ENCODE data around the gene GGTLC2. TPM values are rescaled to one million over a fixed set of nuclear protein-coding genes. Genes with fewer than 3 reads are reported as not detected.
"Not testable (repeated sequence)": the region's sequence is repeated elsewhere in the genome, so short reads cannot be mapped to it uniquely, and the experiment has no call there.

The GGTLC2 gene
- total and polyA plus RNA-seq, 9 donors = not detected

GRCh38 chr22:22609291-22609690 lies 35.1 kb upstream of the GGTLC2 start:
- Histone ChIP-seq H3K9me3 (replicated peaks; ENCODE audit: control insufficient read depth, low read depth, low read length) (no peaks in the 10 kb centered on the region), H3K36me3 (ENCODE audit: control insufficient read depth, insufficient read depth, low read length) (no peaks in the 10 kb centered on the region), H3K27me3 (ENCODE audit: control insufficient read depth, insufficient read depth, low read length) (no peaks in the 10 kb centered on the region), H3K4me3 (ENCODE audit: low read length) (no peak overlapping the region), H3K4me1 (ENCODE audit: control insufficient read depth, insufficient read depth, low read length) (peaks cover 17% of the 10 kb centered on the region), H3K27ac (ENCODE audit: low read length) (no peak overlapping the region)
- peak; percentile 69 for DNase-seq
- 25% methylated on average over 4 of the region's 5 CpGs for WGBS (ENCODE audit: insufficient coverage)

DNA sequence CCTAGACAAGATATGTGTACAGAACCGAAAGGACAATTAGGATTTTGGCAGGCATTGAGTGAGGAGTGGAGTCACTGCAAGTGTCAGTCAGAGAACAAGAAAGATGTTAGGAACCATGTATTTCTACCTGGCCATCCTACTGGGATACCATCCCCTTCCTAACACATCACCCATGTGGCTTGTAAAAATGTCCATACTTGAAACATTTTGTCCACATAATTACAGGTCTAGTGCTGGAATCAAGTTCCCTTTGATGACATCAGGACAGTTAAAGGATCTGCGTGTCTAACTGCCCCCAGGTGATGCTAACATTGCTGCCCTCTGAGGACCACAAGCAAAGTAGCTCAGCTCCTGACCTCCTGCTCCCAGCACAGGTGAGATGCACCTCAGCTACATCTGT lies 31.9 kb upstream of the GGTLC2 start:
- Histone ChIP-seq H3K36me3 (ENCODE audit: control insufficient read depth, insufficient read depth, low read length) (no peaks in the 10 kb centered on the region), H3K4me1 (ENCODE audit: control insufficient read depth, insufficient read depth, low read length) (peaks cover 14% of the 10 kb centered on the region), H3K27ac (ENCODE audit: low read length) (no peak overlapping the region), H3K4me3 (ENCODE audit: low read length) (no peak overlapping the region), H3K27me3 (ENCODE audit: control insufficient read depth, insufficient read depth, low read length) (peaks cover under 1% of the 10 kb centered on the region), H3K9me3 (replicated peaks; ENCODE audit: control insufficient read depth, low read depth, low read length) (no peaks in the 10 kb centered on the region)
- 67% methylated on average over 1 of the region's 2 CpGs for WGBS (ENCODE audit: insufficient coverage)
- no peak for DNase-seq

- Histone ChIP-seq H3K36me3 (ENCODE audit: control insufficient read depth, insufficient read depth, low read length) (no peaks in the 10 kb centered on the region), H3K27ac (ENCODE audit: low read length) (no peak overlapping the region), H3K4me1 (ENCODE audit: control insufficient read depth, insufficient read depth, low read length) (peaks cover 9% of the 10 kb centered on the region), H3K4me3 (ENCODE audit: low read length) (no peak overlapping the region), H3K9me3 (replicated peaks; ENCODE audit: control insufficient read depth, low read depth, low read length) (no peaks in the 10 kb centered on the region), H3K27me3 (ENCODE audit: control insufficient read depth, insufficient read depth, low read length) (peaks cover 2% of the 10 kb centered on the region)
- WGBS (ENCODE audit: insufficient coverage) = 71% methylated on average over 1 of the region's 3 CpGs
- no peak for DNase-seq
These were observed 30.3 kb upstream of the GGTLC2 start for GRCh38 chr22:22614065-22614464.

DNA sequence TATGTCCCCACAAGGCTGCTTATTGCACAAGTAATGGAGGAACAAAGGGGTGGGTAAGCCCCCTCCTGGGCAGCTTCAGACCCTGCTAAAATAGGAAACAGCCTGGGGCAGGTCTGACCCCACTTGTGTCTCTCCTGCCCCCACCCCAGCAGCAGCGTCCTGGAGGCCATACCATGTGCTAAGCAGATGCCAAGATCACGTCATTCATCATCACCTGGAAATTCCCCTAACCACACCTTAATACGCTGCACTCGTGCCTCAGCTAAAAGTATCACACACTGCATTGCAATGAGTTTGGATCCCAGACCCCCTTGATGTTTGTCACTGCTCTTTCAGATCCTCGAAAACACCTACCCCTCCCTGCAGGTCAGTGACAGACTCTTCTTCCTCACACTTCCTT lies 27.8 kb upstream of the GGTLC2 start:
- no peak for DNase-seq
- Histone ChIP-seq H3K4me1 (ENCODE audit: control insufficient read depth, insufficient read depth, low read length) (no peaks in the 10 kb centered on the region), H3K27ac (ENCODE audit: low read length) (no peak overlapping the region), H3K27me3 (ENCODE audit: control insufficient read depth, insufficient read depth, low read length) (peaks cover 2% of the 10 kb centered on the region), H3K36me3 (ENCODE audit: control insufficient read depth, insufficient read depth, low read length) (no peaks in the 10 kb centered on the region), H3K9me3 (replicated peaks; ENCODE audit: control insufficient read depth, low read depth, low read length) (no peaks in the 10 kb centered on the region), H3K4me3 (ENCODE audit: low read length) (no peak overlapping the region)
- 26% methylated on average over 5 of the region's 5 CpGs for WGBS (ENCODE audit: insufficient coverage)

DNA sequence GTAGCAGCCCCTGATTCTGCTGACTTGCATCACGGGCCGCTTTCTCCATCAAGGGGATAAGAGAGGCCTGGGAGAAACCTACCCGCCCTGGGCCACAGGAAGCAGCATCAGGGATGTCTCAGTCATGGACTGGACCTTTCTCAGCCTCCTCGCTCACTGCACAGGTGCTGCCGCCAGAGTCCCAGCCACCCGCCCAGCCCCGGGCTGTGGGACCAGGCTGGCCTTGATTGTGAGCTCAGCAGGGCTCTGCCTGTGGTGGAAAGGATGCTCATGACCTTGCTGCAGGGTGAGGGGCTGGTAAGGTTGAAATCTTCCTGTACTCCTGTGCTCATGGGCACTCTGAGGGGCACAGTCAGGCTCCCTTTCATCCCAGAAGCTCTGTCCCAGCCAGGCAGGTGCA lies 26.0 kb upstream of the GGTLC2 start:
- no peaks in the 10 kb centered on the region for H3K36me3 ChIP-seq (ENCODE audit: control insufficient read depth, insufficient read depth, low read length)
- H3K9me3 ChIP-seq (replicated peaks; ENCODE audit: control insufficient read depth, low read depth, low read length) = no peaks in the 10 kb centered on the region
- H3K27ac ChIP-seq (ENCODE audit: low read length) = no peak overlapping the region
- no peaks in the 10 kb centered on the region for H3K4me1 ChIP-seq (ENCODE audit: control insufficient read depth, insufficient read depth, low read length)
- H3K4me3 ChIP-seq (ENCODE audit: low read length) = no peak overlapping the region
- no peak for DNase-seq
- peaks cover 2% of the 10 kb centered on the region for H3K27me3 ChIP-seq (ENCODE audit: control insufficient read depth, insufficient read depth, low read length)
- 83% methylated on average over 7 of the region's 7 CpGs for WGBS (ENCODE audit: insufficient coverage)

DNA sequence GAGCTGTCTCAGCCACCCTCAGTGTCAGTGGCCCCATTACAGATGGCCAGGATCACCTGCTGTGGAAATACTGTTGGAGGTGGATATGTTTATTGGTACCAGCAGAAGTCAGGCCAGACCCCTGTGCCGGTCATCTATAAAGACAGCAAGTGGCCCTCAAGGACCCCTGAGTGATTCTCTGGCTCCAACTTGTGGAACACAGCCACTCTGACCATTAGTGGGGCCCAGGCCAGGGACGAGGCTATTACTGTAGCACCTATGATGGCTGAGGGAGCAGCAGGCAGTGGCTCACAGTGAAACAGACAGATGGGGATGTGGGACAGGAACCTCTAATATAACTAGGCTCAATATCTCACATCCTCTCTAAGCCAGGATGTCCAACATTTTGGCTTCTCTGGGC lies 25.5 kb upstream of the GGTLC2 start:
- DNase-seq = no peak
- peaks cover 2% of the 10 kb centered on the region for H3K27me3 ChIP-seq (ENCODE audit: control insufficient read depth, insufficient read depth, low read length)
- no peaks in the 10 kb centered on the region for H3K36me3 ChIP-seq (ENCODE audit: control insufficient read depth, insufficient read depth, low read length)
- H3K27ac ChIP-seq (ENCODE audit: low read length) = no peak overlapping the region
- H3K9me3 ChIP-seq (replicated peaks; ENCODE audit: control insufficient read depth, low read depth, low read length) = no peaks in the 10 kb centered on the region
- H3K4me3 ChIP-seq (ENCODE audit: low read length) = no peak overlapping the region
- H3K4me1 ChIP-seq (ENCODE audit: control insufficient read depth, insufficient read depth, low read length) = no peaks in the 10 kb centered on the region
- 75% methylated on average over 1 of the region's 2 CpGs for WGBS (ENCODE audit: insufficient coverage)

- no peak overlapping the region for H3K4me3 ChIP-seq (ENCODE audit: low read length)
- WGBS (ENCODE audit: insufficient coverage) = 50% methylated on average over 2 of the region's 3 CpGs
- no peak overlapping the region for H3K27ac ChIP-seq (ENCODE audit: low read length)
- no peak for DNase-seq
- peaks cover 2% of the 10 kb centered on the region for H3K27me3 ChIP-seq (ENCODE audit: control insufficient read depth, insufficient read depth, low read length)
- H3K9me3 ChIP-seq (replicated peaks; ENCODE audit: control insufficient read depth, low read depth, low read length) = no peaks in the 10 kb centered on the region
- H3K4me1 ChIP-seq (ENCODE audit: control insufficient read depth, insufficient read depth, low read length) = no peaks in the 10 kb centered on the region
- H3K36me3 ChIP-seq (ENCODE audit: control insufficient read depth, insufficient read depth, low read length) = no peaks in the 10 kb centered on the region
These were observed 24.5 kb upstream of the GGTLC2 start for GRCh38 chr22:22619765-22620414.

DNA sequence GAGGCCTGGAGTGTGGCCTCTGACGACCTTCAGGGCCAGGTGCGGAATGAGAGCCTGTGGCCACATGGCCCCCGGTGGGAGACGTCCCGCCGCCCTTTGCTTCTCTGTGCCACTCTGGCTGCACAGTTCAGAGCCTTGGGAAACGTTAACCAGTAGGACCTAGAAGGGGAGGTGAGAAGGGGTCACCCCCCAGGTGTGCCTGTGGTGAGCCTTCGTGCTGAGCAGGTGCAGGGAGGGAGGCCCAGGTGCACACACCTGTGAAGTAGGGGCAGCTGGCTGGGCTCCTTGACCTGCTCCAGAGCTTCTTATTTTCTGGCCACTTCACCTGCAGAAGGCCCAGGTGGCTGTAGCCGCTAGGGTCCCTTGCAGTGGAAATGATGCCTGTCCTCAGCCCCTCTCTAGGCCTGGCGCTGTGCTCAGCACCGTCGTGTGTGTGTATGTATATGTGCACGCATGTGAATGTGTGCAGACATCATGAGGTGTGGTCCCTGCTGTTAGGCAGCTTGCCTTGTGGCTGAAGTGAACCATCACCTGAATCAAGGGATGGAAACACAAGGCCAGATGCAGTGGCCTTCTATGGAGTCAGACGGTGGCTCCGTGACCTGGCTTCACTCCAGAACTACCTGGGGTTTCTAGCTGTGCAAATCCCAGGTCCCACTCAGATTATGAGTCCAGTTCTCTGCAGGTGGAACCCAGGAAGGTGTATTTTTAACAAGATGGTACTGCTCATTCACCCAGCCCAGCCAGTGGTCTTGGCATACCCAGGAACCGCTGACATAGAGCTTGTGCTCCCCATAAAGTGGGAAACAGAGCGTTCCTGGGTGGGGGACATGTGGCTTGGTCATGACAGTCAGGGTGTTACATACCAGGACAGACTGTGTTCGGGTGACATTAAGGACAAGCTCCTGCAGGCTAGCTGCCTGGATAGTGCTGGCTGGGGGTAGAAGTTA lies 15.6 kb upstream of the GGTLC2 start:
- not testable (repeated sequence) for H3K4me3 ChIP-seq (ENCODE audit: low read length); H3K9me3 ChIP-seq (replicated peaks; ENCODE audit: control insufficient read depth, low read depth, low read length); H3K27me3 ChIP-seq (ENCODE audit: control insufficient read depth, insufficient read depth, low read length); H3K36me3 ChIP-seq (ENCODE audit: control insufficient read depth, insufficient read depth, low read length); H3K27ac ChIP-seq (ENCODE audit: low read length); H3K4me1 ChIP-seq (ENCODE audit: control insufficient read depth, insufficient read depth, low read length); DNase-seq
- WGBS (ENCODE audit: insufficient coverage) = 68% methylated on average over 3 of the region's 18 CpGs

DNA sequence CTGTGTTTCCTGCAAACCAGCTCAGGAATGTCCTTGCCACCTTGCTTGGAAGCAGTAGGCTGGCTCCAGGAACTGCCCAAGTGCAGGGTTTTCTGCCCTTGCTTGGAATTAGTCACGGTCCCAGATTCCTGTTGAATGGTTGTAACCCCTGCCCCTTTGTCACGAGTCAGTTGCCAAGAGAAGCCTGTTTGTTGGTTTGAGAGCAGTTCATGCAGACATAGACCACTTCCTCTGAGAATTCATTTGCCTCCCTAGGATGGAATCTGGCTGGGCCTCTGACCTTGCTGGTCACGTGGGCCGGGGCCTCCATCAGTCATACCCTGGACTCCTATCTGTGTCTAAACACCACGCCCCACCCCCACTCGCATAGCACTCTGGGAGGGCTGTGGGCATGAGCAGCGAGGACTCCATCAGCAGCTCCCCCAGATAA lies 13.2 kb upstream of the GGTLC2 start:
- not testable (repeated sequence) for H3K4me1 ChIP-seq (ENCODE audit: control insufficient read depth, insufficient read depth, low read length); H3K27ac ChIP-seq (ENCODE audit: low read length); H3K27me3 ChIP-seq (ENCODE audit: control insufficient read depth, insufficient read depth, low read length); DNase-seq; H3K4me3 ChIP-seq (ENCODE audit: low read length); H3K36me3 ChIP-seq (ENCODE audit: control insufficient read depth, insufficient read depth, low read length); H3K9me3 ChIP-seq (replicated peaks; ENCODE audit: control insufficient read depth, low read depth, low read length)
- WGBS (ENCODE audit: insufficient coverage) = 17% methylated on average over 1 of the region's 7 CpGs

DNA sequence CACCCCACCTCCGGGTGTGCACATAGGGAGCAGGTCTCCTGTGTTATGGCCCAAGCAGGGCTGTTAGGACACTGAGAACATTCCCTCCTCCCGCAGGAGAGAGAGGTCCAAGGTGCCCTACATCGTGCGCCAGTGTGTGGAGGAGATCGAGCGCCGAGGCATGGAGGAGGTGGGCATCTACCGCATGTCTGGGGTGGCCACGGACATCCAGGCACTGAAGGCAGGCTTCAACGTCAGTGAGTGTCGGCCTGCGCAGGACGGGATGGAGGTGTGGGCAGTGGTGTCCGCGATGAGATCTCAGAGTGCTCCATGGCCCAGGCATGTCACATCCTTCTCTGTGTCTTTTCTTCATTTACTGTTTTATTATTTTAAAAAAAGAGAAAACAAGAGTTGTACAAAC lies 12.2 kb upstream of the GGTLC2 start:
- not testable (repeated sequence) for DNase-seq; H3K27me3 ChIP-seq (ENCODE audit: control insufficient read depth, insufficient read depth, low read length); H3K4me1 ChIP-seq (ENCODE audit: control insufficient read depth, insufficient read depth, low read length); H3K9me3 ChIP-seq (replicated peaks; ENCODE audit: control insufficient read depth, low read depth, low read length); H3K4me3 ChIP-seq (ENCODE audit: low read length); H3K36me3 ChIP-seq (ENCODE audit: control insufficient read depth, insufficient read depth, low read length); H3K27ac ChIP-seq (ENCODE audit: low read length)
- no CpG with 5 or more reads among the region's 15 CpGs for WGBS (ENCODE audit: insufficient coverage)
